Neural progenitor cell (in vitro differentiated cells): Measurements from ENCODE around the gene STK26.

Source experiments
- EZH2phosphoT487 ChIP-seq: fragments of 200-600 bp; sonication (generic); IDR thresholded peaks from 2 replicates; pipeline ENCODE4 v1.6.1; 2017; ENCODE audit warnings: antibody characterized with exemption
- TF ChIP-seq, protein P1 (sequence below): fragments of 200-600 bp; sonication (generic); IDR thresholded peaks from 2 replicates; pipeline ENCODE4 v1.5.1; 2017; ENCODE audit warnings: antibody characterized with exemption, mild to moderate bottlenecking

GRCh38 chrX:131988236-131988635 is 34.9 kb upstream of the STK26 start:
- TF ChIP-seq, protein P1, sequence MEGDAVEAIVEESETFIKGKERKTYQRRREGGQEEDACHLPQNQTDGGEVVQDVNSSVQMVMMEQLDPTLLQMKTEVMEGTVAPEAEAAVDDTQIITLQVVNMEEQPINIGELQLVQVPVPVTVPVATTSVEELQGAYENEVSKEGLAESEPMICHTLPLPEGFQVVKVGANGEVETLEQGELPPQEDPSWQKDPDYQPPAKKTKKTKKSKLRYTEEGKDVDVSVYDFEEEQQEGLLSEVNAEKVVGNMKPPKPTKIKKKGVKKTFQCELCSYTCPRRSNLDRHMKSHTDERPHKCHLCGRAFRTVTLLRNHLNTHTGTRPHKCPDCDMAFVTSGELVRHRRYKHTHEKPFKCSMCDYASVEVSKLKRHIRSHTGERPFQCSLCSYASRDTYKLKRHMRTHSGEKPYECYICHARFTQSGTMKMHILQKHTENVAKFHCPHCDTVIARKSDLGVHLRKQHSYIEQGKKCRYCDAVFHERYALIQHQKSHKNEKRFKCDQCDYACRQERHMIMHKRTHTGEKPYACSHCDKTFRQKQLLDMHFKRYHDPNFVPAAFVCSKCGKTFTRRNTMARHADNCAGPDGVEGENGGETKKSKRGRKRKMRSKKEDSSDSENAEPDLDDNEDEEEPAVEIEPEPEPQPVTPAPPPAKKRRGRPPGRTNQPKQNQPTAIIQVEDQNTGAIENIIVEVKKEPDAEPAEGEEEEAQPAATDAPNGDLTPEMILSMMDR: no peak
- TF ChIP-seq EZH2phosphoT487: no peak
